ENCODE results near the gene ABTB2. TPM values are rescaled to one million over a fixed set of nuclear protein-coding genes. Genes with fewer than 3 reads are reported as not detected.

The ABTB2 gene
- polyA plus RNA-seq, 1 of the 3 experiments (the other 2 are of a cell fraction) = 7.8 TPM

- WGBS (ENCODE audit: low lambda C conversion rate) = 97% methylated on average over 6 of the region's 6 CpGs
- TF ChIP-seq CHD2 (IDR thresholded peaks at IDR 0.05; ENCODE audit: low read length, partially characterized antibody) = no peak
- no peak for TF ChIP-seq RAD21 (IDR thresholded peaks at IDR 0.05; ENCODE audit: low read length)
- H3K9me2 ChIP-seq = no peaks in the 10 kb centered on the region
- no peaks in the 10 kb centered on the region for H4K20me1 ChIP-seq (ENCODE audit: insufficient read depth)
- H3K9ac ChIP-seq = no peak overlapping the region
- H3K4me2 ChIP-seq = no peak overlapping the region
- no peaks in the 10 kb centered on the region for H3K36me3 ChIP-seq (replicated peaks in 1 of 2; ENCODE audit: control insufficient read depth in 1 of 2, insufficient read depth in 2 of 2, low read length in 1 of 2)
- no peaks in the 10 kb centered on the region for H3K79me2 ChIP-seq (ENCODE audit: insufficient read depth)
- no peaks in the 10 kb centered on the region for H3K9me3 ChIP-seq
- H3K27ac ChIP-seq (ENCODE audit: low read depth in 2 of 2, low read length in 1 of 2) = no peak overlapping the region
- ChIA-PET CTCF (interaction anchor here (1.5 kb wide), 1 partner anchor 82 kb away, joined by 8 read pairs; no protein-coding TSS in a partner anchor), POLR2A (no interaction called here)
- peaks cover 10 to 44% of the 10 kb centered on the region in 2 experiments; a peak in 3 of 4 replicates for H3K4me1 ChIP-seq (ENCODE audit: control insufficient read depth in 1 of 2, insufficient read depth in 2 of 2, low read depth in 1 of 2, low read length in 1 of 2)
- no peak overlapping the region for H3K4me3 ChIP-seq (ENCODE audit: low read depth in 2 of 2, low read length in 1 of 2)
- DNase-seq = no peak
- no peaks in the 10 kb centered on the region for H3K27me3 ChIP-seq (ENCODE audit: insufficient read depth)
- H2AFZ ChIP-seq (ENCODE audit: low read depth) = no peak overlapping the region
- H3F3A ChIP-seq (replicated peaks; ENCODE audit: insufficient read depth) = peaks cover 7% of the 10 kb centered on the region
Measured at GRCh38 chr11:34256626-34257025, 101.2 kb downstream of the ABTB2 start.

DNA sequence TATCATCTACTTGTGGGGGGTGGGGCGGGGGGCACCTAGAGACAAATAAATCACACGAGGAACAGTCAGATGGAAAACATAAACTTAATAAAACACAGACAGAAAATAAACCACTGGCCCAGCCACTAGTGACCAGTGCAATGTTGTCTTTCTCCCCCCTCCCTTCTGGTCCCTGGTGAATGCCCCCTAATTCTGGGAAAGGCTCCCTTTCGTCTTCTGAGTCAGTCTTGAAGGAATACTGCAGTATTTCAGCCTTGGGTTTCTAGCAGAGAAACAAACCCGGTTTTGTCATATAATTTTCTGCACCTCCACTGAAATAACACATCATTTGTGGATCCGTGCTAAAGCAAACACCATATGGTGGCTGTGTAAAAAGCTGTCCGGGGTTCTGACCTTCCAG lies 101.7 kb downstream of the ABTB2 start:
- Histone ChIP-seq H3K27ac (ENCODE audit: low read depth in 2 of 2, low read length in 1 of 2) (no peak overlapping the region), H3K4me1 (ENCODE audit: control insufficient read depth in 1 of 2, insufficient read depth in 2 of 2, low read depth in 1 of 2, low read length in 1 of 2) (peaks cover 10 to 44% of the 10 kb centered on the region in 2 experiments; a peak in 3 of 4 replicates), H3K4me3 (ENCODE audit: low read depth in 2 of 2, low read length in 1 of 2) (no peak overlapping the region), H4K20me1 (ENCODE audit: insufficient read depth) (no peaks in the 10 kb centered on the region), H3K9me3 (no peaks in the 10 kb centered on the region), H3K9me2 (no peaks in the 10 kb centered on the region), H3K9ac (no peak overlapping the region), H3F3A (replicated peaks; ENCODE audit: insufficient read depth) (peaks cover 12% of the 10 kb centered on the region), H3K36me3 (replicated peaks in 1 of 2; ENCODE audit: control insufficient read depth in 1 of 2, insufficient read depth in 2 of 2, low read length in 1 of 2) (no peaks in the 10 kb centered on the region), H3K4me2 (no peak overlapping the region), H3K27me3 (ENCODE audit: insufficient read depth) (no peaks in the 10 kb centered on the region), H3K79me2 (ENCODE audit: insufficient read depth) (no peaks in the 10 kb centered on the region), H2AFZ (ENCODE audit: low read depth) (no peak overlapping the region)
- ChIA-PET POLR2A (no interaction called here), CTCF (interaction anchor here (1.5 to 3.9 kb wide), 2 partner anchors 82 kb away, joined by 8 to 22 read pairs; no protein-coding TSS in a partner anchor)
- TF ChIP-seq, protein P1, sequence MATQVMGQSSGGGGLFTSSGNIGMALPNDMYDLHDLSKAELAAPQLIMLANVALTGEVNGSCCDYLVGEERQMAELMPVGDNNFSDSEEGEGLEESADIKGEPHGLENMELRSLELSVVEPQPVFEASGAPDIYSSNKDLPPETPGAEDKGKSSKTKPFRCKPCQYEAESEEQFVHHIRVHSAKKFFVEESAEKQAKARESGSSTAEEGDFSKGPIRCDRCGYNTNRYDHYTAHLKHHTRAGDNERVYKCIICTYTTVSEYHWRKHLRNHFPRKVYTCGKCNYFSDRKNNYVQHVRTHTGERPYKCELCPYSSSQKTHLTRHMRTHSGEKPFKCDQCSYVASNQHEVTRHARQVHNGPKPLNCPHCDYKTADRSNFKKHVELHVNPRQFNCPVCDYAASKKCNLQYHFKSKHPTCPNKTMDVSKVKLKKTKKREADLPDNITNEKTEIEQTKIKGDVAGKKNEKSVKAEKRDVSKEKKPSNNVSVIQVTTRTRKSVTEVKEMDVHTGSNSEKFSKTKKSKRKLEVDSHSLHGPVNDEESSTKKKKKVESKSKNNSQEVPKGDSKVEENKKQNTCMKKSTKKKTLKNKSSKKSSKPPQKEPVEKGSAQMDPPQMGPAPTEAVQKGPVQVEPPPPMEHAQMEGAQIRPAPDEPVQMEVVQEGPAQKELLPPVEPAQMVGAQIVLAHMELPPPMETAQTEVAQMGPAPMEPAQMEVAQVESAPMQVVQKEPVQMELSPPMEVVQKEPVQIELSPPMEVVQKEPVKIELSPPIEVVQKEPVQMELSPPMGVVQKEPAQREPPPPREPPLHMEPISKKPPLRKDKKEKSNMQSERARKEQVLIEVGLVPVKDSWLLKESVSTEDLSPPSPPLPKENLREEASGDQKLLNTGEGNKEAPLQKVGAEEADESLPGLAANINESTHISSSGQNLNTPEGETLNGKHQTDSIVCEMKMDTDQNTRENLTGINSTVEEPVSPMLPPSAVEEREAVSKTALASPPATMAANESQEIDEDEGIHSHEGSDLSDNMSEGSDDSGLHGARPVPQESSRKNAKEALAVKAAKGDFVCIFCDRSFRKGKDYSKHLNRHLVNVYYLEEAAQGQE (IDR thresholded peaks at IDR 0.05; ENCODE audit: low read depth, low read length) = no peak
- TF ChIP-seq TEAD4 (IDR thresholded peaks at IDR 0.05; ENCODE audit: borderline replicate concordance, insufficient read depth) = no peak
- TF ChIP-seq, protein P2, sequence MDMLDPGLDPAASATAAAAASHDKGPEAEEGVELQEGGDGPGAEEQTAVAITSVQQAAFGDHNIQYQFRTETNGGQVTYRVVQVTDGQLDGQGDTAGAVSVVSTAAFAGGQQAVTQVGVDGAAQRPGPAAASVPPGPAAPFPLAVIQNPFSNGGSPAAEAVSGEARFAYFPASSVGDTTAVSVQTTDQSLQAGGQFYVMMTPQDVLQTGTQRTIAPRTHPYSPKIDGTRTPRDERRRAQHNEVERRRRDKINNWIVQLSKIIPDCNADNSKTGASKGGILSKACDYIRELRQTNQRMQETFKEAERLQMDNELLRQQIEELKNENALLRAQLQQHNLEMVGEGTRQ (IDR thresholded peaks at IDR 0.05; ENCODE audit: borderline replicate concordance, low read depth, low read length) = no peak
- TF ChIP-seq, protein P3, sequence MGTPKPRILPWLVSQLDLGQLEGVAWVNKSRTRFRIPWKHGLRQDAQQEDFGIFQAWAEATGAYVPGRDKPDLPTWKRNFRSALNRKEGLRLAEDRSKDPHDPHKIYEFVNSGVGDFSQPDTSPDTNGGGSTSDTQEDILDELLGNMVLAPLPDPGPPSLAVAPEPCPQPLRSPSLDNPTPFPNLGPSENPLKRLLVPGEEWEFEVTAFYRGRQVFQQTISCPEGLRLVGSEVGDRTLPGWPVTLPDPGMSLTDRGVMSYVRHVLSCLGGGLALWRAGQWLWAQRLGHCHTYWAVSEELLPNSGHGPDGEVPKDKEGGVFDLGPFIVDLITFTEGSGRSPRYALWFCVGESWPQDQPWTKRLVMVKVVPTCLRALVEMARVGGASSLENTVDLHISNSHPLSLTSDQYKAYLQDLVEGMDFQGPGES (IDR thresholded peaks at IDR 0.05; ENCODE audit: low read depth, low read length) = no peak
- WGBS (ENCODE audit: low lambda C conversion rate) = 89% methylated on average over 6 of the region's 6 CpGs
- no peak for DNase-seq

All from SK-N-SH (cell line).